Astrocyte of the spinal cord (primary cell): ENCODE measurements around the gene RFTN2.
A peak's percentile ranks its signal among the peaks of the same experiment; 100 is the strongest.

ENCODE experiments used
- DNase-seq: peaks from one replicate; pipeline ENCODE4 v3.0.0; 2011; ENCODE audit warnings: low read depth, low spot score
- H3K4me3 ChIP-seq: 2 replicates; pipeline ENCODE4 v1.5.1; 2011; ENCODE audit warnings: low read depth, mild to moderate bottlenecking, low read length, moderate library complexity
- in situ Hi-C: cut with HindIII; loops from 2 replicates; pipeline ENCODE4 v1.10.0; 2017; ENCODE audit warnings: low sequenced_read_pairs
- TF ChIP-seq, protein P1 (sequence below): IDR thresholded peaks from 2 replicates; pipeline ENCODE4 v1.5.1; 2012; ENCODE audit warnings: low read depth, mild to moderate bottlenecking, low read length, inconsistent platforms

The RFTN2 gene

DNA sequence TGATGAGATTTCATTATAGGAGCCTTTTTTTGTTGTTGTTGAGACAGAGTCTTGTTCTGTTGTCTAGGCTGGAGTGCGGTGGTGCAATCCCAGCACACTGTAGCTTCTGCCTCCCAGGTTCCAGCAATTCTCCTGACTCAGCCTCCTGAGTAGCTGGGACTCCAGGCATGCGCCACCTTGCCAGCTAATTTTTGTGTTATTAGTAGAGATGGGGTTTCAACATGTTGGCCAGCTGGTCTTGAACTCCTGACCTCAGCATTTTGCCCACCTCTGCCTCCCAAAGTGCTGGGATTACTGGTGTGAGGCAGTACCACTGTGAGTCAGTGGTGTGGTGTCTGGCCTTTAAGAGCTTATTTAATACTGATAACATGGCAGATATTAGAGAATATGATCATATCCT, 99.4 kb downstream of the RFTN2 start:
- DNase-seq, result peak; percentile 16
- H3K4me3 ChIP-seq, result no peak overlapping the region
- TF ChIP-seq, protein P1, sequence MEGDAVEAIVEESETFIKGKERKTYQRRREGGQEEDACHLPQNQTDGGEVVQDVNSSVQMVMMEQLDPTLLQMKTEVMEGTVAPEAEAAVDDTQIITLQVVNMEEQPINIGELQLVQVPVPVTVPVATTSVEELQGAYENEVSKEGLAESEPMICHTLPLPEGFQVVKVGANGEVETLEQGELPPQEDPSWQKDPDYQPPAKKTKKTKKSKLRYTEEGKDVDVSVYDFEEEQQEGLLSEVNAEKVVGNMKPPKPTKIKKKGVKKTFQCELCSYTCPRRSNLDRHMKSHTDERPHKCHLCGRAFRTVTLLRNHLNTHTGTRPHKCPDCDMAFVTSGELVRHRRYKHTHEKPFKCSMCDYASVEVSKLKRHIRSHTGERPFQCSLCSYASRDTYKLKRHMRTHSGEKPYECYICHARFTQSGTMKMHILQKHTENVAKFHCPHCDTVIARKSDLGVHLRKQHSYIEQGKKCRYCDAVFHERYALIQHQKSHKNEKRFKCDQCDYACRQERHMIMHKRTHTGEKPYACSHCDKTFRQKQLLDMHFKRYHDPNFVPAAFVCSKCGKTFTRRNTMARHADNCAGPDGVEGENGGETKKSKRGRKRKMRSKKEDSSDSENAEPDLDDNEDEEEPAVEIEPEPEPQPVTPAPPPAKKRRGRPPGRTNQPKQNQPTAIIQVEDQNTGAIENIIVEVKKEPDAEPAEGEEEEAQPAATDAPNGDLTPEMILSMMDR, result no peak
- in situ Hi-C loops, result no loop called here

DNA sequence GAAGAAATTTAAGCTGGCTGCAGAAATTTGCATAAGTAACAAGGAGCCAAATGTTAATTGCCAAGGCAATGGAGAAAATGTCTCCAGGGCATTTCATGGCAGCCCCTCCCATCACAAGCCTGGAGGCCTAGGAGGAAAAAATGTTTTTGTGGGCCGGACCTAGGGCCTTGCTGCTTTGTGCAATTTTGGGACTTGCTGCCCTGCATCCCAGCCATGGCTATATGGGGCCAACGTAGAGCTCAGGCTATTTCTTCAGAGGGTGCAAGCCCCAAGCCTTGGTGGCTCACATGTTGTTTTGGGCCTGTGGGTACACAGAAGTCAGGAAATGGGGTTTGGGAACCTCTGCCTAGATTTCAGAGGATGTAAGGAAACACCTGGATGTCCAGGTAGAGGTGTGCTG, 101.8 kb downstream of the RFTN2 start:
- TF ChIP-seq, protein P1, result no peak
- no peak for DNase-seq
- H3K4me3 ChIP-seq, result no peak overlapping the region
- in situ Hi-C loops, result no loop called here

DNA sequence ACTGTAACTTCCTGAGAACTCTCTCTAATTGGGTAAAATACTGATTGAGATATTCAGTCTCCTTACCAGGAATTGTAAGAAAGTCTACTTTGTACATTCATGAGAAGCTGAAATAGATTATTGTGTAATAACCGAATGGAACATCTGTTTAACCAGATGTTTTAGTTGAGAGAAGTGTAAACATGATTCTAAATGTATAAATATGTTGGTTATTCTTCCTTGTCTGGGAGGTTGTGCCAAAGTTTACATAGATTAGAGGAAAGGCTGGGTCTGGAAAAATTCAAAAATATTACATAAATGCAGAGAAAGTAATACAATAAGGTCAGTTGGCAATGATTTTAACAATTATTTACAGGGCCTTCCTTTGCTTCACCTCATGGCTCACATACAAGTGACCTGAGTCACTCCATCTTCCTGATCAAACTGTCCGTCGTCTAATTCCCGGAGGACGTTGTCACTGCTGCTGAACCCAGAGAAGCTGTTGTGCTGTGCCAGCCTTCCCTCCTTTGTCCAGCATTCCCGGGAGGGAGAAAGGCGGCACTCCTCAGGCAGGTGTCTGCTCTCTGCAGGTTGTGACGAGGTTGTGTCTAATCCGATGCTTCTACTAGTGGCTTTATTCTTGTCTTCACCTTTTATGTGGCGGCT, 103.6 kb downstream of the RFTN2 start:
- no peak for DNase-seq
- TF ChIP-seq, protein P1, result no peak
- in situ Hi-C loops, result no loop called here
- H3K4me3 ChIP-seq, result no peak overlapping the region

DNA sequence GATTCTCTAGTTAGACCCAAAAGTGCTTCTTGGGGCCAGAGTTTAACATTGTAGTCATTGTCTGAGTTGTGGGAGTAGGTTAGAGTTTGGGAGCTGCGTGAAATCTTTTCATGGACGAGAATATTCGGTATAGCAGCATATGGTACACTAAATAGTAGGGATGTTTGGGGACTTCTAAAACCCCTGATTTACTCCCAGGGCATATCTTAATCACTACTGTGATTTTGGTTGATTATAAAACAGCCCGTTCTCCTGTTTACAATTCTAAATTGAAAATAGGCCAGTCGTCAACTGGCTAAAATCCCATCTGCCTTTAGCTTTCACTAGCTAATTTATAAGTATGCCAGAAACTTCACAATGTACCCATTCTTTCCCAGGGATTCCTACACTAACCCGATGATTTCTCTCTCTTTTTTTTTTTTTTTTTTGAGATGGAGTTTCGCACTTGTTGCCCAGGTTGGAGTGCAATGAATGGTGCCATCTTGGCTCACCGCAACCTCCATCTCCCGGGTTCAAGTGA, 115.2 kb downstream of the RFTN2 start:
- TF ChIP-seq, protein P1, result no peak
- in situ Hi-C loops, result no loop called here
- no peak for DNase-seq
- H3K4me3 ChIP-seq, result no peak overlapping the region

DNA sequence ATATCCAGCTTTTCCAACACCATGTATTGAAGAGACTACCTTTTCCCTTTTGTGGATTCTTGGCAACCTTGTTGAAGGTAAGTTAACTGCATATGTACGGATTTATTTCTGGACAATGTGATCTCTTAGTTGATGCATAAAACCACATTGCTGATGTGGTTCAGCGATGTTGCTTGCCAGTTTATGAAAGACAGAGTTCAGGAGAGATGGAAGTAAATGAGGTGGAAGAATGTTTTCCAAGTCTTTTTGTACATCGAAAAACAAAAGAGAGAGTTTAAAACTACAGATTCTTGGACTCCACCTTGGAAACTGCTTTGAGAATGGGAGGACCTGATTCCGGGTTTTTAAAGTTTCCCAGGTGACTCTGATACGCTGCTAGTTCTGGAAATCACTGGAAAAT, 115.7 kb downstream of the RFTN2 start:
- DNase-seq, result peak; percentile 26
- TF ChIP-seq, protein P1, result no peak
- H3K4me3 ChIP-seq, result no peak overlapping the region
- in situ Hi-C loops, result no loop called here

DNA sequence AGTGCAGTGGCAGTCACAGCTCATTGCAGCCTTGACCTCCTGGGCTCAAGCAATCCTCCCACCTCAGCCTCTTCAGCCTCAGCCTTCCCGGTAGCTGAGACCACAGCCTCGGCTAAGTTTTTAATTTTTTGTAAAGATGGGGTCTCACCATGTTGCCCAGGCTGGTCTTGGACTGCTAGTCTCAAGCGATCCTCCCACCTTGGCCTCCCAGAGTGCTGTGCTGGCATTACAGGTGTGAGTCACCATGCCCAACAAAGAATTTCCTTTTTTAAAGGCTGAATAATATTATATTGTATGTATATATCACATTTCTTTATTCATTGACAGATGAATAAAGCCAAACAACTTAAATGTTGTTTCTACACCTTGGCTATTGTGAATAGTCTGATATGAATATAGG, 117.0 kb downstream of the RFTN2 start:
- in situ Hi-C loops, result no loop called here
- no peak for DNase-seq
- no peak overlapping the region for H3K4me3 ChIP-seq
- TF ChIP-seq, protein P1, result no peak

DNA sequence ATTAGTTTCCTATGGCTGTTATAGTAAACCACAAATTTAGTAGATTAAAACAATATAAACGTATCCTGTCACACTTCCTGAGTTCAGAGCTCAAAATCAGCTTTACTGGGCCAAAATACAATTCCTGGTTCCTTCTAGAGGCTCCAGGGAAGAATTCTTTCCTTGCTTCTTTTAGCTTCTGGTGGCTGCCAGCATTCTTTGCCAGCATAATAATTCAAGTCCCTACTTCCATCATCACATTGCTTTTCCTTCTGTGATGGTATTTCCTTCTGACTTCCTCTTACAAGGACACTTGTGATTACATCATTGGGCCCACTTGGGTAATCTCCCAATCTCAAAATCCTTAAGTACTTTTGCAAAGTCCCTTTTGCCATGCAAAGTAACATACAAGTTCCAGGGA, 118.9 kb downstream of the RFTN2 start:
- DNase-seq, result no peak
- in situ Hi-C loops, result no loop called here
- no peak overlapping the region for H3K4me3 ChIP-seq
- TF ChIP-seq, protein P1, result no peak
